Embryonic facial prominence (tissue), 1 donor: ENCODE data around the gene CD101.
A peak's percentile ranks its signal among the peaks of the same experiment; 100 is the strongest.

Experiments
- DNase-seq: peaks from one replicate; pipeline ENCODE4 v3.0.0-alpha.2; 2016; ENCODE audit errors: extremely low spot score

The CD101 gene

DNA sequence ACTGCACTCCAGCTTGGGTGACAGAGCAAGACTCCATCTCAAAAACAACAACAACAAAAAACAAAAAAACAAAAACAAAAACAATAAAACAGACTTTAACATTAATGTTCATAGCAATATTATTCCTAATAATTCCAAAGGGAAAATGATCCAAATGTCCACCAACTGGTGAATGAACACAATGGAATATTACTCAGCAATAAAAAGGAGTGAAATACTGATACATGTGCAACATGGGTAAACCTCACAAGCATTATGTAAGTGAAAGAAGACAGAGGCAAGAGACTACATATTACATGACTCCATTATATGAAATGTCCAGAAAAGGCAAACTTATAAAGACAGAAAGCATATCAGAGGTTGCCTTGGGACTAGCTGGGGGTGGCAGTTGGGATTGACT lies 52.5 kb downstream of the CD101 start:
- DNase-seq: no peak

DNA sequence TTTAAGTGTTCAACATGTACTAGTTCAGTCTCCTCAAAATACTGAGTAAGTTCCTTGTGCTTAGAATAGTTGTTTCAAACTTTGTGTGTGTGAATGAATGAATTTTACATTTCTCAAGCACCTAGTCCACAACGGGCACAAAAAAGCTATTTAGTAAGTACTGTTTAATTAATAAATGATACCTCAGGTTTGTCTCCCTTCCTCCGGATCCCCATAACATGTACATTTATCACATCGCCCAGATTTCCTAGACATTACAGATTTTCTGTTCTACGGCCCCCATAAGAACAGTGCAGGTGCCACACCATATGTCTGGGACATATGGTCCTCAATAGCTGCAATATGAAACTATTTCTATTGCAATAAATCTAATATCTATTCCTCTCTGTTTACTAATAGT lies 57.2 kb downstream of the CD101 start:
- DNase-seq: no peak

DNA sequence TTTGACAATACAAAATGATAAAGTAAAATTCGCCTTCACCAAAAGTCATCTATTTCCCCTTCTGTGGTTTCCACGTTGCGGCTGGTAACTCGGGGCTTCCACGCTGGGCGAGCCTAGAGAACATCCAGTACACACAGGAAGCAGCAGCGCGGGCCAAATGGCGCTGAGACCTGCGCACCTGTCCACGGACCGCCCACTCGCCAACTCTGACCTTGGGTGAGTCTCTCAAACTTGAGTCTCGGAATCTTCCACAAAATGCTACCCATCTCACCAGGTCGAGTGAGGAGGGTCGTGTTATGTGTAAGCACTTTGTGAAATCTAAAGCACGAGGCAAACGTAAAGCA lies 57.7 kb downstream of the CD101 start:
- DNase-seq: no peak

GRCh38 chr1:117059678-117060440 lies 58.3 kb downstream of the CD101 start, which contains the start of gene TTF2:
TSS of gene TTF2 (plus strand) at chr1:117060326. CDS start at chr1:117060347, 21 bp downstream.
- peak; percentile 99 for DNase-seq

DNA sequence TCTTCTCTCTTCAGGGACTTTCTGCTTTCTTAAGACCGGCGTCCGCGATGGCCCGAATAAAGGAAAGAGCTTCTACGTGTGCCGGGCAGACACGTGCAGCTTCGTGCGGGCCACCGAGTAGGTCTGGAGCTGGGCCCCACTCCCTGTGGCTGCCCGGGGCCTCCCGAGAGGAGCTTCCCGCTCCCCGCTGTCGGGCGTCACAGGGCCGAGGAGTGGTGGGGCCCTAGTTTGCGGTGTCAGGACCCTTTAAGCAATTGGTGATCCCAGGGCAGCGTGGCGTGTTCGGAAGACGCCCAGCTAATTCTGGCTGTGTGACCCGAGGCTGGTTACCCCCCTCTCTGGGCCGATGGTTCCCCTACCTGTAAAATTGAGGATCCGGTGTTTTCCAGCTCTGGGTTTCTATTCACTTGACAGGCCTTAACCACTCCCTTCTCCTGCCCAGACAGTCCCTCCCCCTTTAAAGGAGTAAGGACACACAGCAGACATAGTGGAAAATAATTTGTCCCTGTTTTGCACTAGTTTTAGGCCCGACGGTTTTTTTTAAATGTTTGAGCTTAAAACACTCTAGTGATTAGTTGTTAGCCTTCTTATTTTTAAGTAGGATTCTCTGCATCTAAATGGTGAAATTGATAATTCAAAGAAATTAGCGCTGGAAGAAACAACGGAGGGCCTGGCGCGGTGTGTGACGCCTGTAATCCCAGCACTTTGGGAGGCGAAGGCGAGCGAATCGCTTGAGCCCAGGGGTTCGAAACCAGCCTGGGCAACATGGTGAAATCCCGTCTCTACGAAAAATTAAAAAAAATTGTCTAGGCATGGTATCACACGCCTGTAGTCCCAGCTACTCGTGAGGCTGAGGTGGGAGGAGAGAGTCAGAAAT lies 59.1 kb downstream of the CD101 start:
- no peak for DNase-seq

DNA sequence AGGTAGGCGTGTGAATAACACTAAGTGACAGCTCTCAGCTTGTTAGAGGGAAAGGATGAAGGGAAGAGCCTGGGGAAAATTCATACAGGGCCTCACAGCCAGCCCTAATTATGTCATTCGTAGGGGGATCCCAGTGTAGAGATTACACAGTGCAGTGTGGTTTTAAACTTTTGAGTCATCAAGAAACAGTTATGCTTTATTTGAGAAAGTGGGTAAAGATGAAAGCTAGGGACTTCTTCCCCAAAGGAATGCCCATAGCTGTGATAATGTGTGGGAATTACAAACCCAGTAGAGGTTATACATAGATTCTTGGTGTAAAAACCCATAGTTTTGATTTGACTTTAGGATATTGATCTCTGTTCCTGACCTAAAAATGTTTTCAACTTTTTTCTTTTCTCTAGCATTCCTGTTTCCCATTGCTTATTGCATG lies 60.4 kb downstream of the CD101 start:
- no peak for DNase-seq

DNA sequence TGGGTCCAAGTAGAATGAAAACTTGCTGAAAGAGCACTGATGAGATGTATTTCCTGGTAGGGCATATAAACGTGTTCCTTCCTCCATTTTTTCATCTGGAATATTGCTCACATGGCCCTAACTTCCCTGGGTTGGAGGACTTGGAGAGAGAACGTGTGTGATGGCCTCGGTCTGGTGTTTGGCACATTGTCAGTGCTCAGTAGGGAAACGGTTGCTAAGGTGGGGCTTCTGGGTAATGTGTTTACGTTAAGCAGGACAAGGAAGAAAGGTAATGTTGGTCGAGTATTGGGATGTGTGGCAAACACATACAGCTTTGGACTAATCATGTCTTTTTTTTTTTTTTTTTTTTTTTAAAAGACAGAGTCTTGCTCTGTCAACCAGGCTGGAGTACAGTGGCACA lies 64.8 kb downstream of the CD101 start:
- DNase-seq: no peak

DNA sequence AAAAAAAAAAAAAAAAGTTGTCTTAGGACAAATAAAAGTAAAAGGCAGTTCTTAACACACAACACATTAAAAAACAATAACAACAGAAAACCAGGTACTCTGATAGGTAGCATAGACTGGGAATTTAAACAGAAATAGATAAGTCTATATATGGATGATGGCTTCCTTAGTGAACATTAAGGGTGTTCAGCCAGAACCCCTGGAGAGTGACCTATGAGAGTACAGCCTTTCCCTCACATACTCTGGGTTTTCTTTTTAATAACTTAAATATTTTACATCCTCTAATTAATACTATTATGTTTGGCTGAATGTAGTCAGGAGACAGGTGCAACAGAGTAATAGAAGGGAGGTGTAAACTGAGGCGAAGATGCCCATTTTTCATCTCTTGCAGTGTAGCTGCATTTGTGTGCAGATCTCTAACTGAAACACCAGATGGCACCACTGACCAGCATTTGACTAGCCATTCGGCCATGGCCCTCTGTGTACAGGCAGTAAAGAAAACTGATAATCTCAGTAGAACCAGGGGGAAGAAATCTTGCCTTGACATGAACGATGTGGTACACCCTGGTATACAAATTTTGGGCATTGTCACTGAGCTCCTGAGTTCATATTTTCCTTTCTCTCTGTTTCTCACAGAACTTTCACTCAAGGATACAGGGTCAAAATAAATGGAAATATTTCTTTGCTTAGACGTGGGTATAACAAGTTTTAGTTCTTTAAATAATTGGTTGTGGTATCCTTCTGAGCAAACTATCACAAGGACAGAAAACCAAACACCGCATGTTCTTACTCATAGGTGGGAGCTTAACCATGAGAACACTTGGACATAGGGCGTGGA lies 66.2 kb downstream of the CD101 start:
- DNase-seq: peak; percentile 25

GRCh38 chr1:117068580-117068979 lies 67.0 kb downstream of the CD101 start:
- DNase-seq: no peak

GRCh38 chr1:117069220-117069844 lies 67.8 kb downstream of the CD101 start:
- no peak for DNase-seq

GRCh38 chr1:117070124-117070523 lies 68.6 kb downstream of the CD101 start:
- DNase-seq: no peak

DNA sequence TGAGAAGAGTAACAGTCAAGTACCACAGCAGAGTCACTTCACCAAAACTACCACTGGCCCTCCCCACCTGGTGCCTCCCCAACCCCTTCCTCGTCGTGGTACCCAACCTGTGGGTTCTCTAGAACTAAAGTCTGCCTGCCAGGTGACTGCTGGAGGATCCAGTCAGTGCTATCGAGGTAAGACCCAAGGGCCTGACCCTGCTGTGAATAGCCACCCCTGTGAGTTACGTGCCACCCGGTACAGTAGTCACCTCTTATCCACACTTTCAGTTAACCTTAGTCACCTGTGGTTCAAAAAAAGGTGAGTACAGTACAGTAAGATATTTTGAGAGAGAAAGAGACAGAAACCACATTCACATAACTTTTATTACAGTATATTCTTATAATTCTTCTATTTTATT lies 75.1 kb downstream of the CD101 start:
- no peak for DNase-seq

DNA sequence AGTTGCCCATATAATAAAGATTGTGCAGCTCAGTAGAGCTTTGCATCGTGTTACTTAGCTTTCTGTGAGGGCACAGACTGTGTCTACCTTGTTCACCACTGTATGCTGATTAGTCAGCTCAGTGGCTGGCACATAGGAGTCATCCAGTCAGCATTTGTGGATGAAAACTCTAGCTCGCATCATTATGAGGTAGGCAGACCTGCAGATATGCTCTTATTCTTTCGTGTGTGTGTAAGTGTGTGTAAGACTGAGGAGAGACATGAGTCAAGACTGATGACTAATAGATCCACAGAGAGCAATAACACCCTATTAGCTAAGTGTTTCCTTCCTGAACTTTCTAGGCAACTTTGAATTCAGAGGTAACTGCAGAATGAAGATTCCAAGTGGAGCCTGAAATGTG lies 75.7 kb downstream of the CD101 start:
- DNase-seq: no peak

- DNase-seq: no peak
These were observed 78.2 kb downstream of the CD101 start for GRCh38 chr1:117079737-117080136.

GRCh38 chr1:117084231-117084630 lies 82.7 kb downstream of the CD101 start:
- no peak for DNase-seq
